ENCODE measurements around the gene HNRNPLL. TPM values are rescaled to one million over a fixed set of nuclear protein-coding genes. Genes with fewer than 3 reads are reported as not detected.

HNRNPLL gene
- 24.4 and 29.8 TPM in 2 replicates for polyA plus RNA-seq (2012; rRNA removed)
- 29.6 and 30.3 TPM in 2 replicates for polyA plus RNA-seq (2012; cell fraction: cytosol; rRNA removed)
- polyA plus RNA-seq (2012; cell fraction: nucleus; rRNA removed): 23.5 and 35.4 TPM in 2 replicates

DNA sequence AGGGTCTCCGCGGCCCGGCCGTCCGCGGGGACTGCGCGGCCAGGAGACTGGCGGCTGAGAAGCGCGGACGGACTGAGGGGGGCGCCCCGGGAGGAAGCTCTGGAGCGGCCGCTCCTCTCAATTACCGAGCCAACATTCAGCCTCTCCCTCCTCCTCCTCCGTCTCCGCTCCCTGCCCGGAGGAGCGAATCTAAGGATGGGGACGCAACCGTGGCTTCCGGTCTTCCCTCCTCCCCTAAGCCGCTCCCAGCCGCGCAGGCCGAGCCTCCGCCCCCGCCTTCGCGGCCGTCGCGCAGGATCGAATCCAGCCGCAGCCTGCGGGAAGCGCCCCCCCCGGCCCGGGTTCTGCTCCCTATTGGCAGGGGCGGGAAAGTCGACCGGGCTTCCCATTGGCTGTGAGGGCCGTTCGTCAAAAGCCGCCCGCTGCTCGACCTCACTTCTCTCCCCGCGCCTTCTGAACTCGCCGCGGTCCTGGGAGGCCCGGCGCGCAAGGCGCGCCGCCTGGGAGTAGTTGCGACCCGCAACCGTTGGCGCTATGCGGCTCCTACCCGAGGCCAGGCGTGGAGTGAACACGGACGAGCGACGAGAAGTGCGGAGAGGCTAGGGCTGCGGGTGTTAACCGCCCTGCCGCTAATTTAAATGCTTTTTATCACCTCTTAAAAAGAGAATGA is at the start of gene HNRNPLL:
Gene HNRNPLL (minus strand): TSS at position 197 of the 670 bp plus-strand sequence. CDS start 302 bp downstream, outside the sequence.
- peak; percentile 100 for DNase-seq
- Histone ChIP-seq H3K4me3 (ENCODE audit: low read depth in 2 of 2, low read length in 1 of 2) (peak within 1 kb of the TSS; percentile 90 to 94), H3K79me2 (ENCODE audit: insufficient read depth) (peaks cover 47% of the 10 kb centered on the region), H4K20me1 (ENCODE audit: insufficient read depth) (peaks cover 36% of the 10 kb centered on the region), H3K9ac (peak within 1 kb of the TSS; percentile 95), H3K27me3 (ENCODE audit: insufficient read depth) (no peaks in the 10 kb centered on the region), H3K36me3 (replicated peaks in 1 of 2; ENCODE audit: control insufficient read depth in 1 of 2, insufficient read depth in 2 of 2, low read length in 1 of 2) (no peaks in the 10 kb centered on the region), H3K4me2 (peak within 1 kb of the TSS; percentile 96), H2AFZ (ENCODE audit: low read depth) (peak within 1 kb of the TSS; percentile 100), H3K4me1 (ENCODE audit: control insufficient read depth in 1 of 2, insufficient read depth in 2 of 2, low read depth in 1 of 2, low read length in 1 of 2) (peaks cover 9 to 19% of the 10 kb centered on the region in 2 experiments), H3K9me3 (no peaks in the 10 kb centered on the region), H3K9me2 (no peaks in the 10 kb centered on the region), H3K27ac (ENCODE audit: low read depth in 2 of 2, low read length in 1 of 2) (peak within 1 kb of the TSS; percentile 92 to 96), H3F3A (replicated peaks; ENCODE audit: insufficient read depth) (peaks cover 16% of the 10 kb centered on the region)
- ChIA-PET CTCF (interaction anchor here (0.6 to 17.0 kb wide), 44 partner anchors 8 to 275 kb away, joined by 3 to 308 read pairs (median 4); partner anchors contain the start of genes ATL2 and SRSF7), POLR2A (interaction anchor here (0.6 to 8.2 kb wide), 6 partner anchors 10 to 678 kb away, joined by 3 to 65 read pairs (median 3); partner anchors contain the start of genes RMDN2 and SRSF7)
- under 1% methylated on average over 51 of the region's 75 CpGs for WGBS (ENCODE audit: low lambda C conversion rate)
- peak; percentile 64 for TF ChIP-seq RCOR1 (IDR thresholded peaks at IDR 0.05; ENCODE audit: low read length)
- TF ChIP-seq GATA2 (CRISPR knock-in tag; IDR thresholded peaks at IDR 0.05): no peak
- peak; percentile 6 to 31; a peak in 1 of 4 replicates for TF ChIP-seq EP300 (IDR thresholded peaks at IDR 0.05; ENCODE audit: borderline replicate concordance in 1 of 2, low read depth in 1 of 2, low read length in 1 of 2)
- peak; percentile 7; the same call in 1 of the 2 replicates for TF ChIP-seq RFX5 (IDR thresholded peaks at IDR 0.05; ENCODE audit: low read length)
- TF ChIP-seq MXI1 (IDR thresholded peaks at IDR 0.05; ENCODE audit: low read depth, low read length): peak; percentile 74
- TF ChIP-seq TAF1 (IDR thresholded peaks at IDR 0.05; ENCODE audit: borderline replicate concordance, low read depth, low read length): peak; percentile 96
- TF ChIP-seq GABPA (IDR thresholded peaks at IDR 0.05; ENCODE audit: low read depth): peak; percentile 74
- TF ChIP-seq NFIC (IDR thresholded peaks at IDR 0.05; ENCODE audit: borderline replicate concordance): peak; percentile 30; the same call in 1 of the 2 replicates
- TF ChIP-seq ELF1 (IDR thresholded peaks at IDR 0.05): peak; percentile 69; the same call in 1 of the 2 replicates
- TF ChIP-seq, protein P1, sequence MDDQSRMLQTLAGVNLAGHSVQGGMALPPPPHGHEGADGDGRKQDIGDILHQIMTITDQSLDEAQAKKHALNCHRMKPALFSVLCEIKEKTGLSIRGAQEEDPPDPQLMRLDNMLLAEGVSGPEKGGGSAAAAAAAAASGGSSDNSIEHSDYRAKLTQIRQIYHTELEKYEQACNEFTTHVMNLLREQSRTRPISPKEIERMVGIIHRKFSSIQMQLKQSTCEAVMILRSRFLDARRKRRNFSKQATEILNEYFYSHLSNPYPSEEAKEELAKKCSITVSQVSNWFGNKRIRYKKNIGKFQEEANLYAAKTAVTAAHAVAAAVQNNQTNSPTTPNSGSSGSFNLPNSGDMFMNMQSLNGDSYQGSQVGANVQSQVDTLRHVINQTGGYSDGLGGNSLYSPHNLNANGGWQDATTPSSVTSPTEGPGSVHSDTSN (IDR thresholded peaks at IDR 0.05): peak; percentile 99
- peak; percentile 99 for TF ChIP-seq POLR2AphosphoS5 (IDR thresholded peaks at IDR 0.05; ENCODE audit: low read depth, low read length)
- TF ChIP-seq JUND (IDR thresholded peaks at IDR 0.05): no peak
- peak; percentile 68 for TF ChIP-seq NRF1 (IDR thresholded peaks at IDR 0.05; ENCODE audit: low read depth, low read length)
- TF ChIP-seq, protein P2, sequence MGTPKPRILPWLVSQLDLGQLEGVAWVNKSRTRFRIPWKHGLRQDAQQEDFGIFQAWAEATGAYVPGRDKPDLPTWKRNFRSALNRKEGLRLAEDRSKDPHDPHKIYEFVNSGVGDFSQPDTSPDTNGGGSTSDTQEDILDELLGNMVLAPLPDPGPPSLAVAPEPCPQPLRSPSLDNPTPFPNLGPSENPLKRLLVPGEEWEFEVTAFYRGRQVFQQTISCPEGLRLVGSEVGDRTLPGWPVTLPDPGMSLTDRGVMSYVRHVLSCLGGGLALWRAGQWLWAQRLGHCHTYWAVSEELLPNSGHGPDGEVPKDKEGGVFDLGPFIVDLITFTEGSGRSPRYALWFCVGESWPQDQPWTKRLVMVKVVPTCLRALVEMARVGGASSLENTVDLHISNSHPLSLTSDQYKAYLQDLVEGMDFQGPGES (IDR thresholded peaks at IDR 0.05; ENCODE audit: low read depth, low read length): peak; percentile 80
- TF ChIP-seq, protein P3, sequence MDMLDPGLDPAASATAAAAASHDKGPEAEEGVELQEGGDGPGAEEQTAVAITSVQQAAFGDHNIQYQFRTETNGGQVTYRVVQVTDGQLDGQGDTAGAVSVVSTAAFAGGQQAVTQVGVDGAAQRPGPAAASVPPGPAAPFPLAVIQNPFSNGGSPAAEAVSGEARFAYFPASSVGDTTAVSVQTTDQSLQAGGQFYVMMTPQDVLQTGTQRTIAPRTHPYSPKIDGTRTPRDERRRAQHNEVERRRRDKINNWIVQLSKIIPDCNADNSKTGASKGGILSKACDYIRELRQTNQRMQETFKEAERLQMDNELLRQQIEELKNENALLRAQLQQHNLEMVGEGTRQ (IDR thresholded peaks at IDR 0.05; ENCODE audit: borderline replicate concordance, low read depth, low read length): no peak
- TF ChIP-seq TEAD4 (IDR thresholded peaks at IDR 0.05; ENCODE audit: borderline replicate concordance, insufficient read depth): peak; percentile 27; the same call in 1 of the 2 replicates
- peak; percentile 88 for TF ChIP-seq CHD2 (IDR thresholded peaks at IDR 0.05; ENCODE audit: low read length, partially characterized antibody)
- TF ChIP-seq EZH2phosphoT487 (IDR thresholded peaks at IDR 0.05; ENCODE audit: borderline replicate concordance, low read depth): no peak
- 0 out of 2 replicates have a peak, but pooled peaks have one; percentile 17 for TF ChIP-seq SIN3A (IDR thresholded peaks at IDR 0.05; ENCODE audit: borderline replicate concordance, low read depth, low read length)
- TF ChIP-seq, protein P4, sequence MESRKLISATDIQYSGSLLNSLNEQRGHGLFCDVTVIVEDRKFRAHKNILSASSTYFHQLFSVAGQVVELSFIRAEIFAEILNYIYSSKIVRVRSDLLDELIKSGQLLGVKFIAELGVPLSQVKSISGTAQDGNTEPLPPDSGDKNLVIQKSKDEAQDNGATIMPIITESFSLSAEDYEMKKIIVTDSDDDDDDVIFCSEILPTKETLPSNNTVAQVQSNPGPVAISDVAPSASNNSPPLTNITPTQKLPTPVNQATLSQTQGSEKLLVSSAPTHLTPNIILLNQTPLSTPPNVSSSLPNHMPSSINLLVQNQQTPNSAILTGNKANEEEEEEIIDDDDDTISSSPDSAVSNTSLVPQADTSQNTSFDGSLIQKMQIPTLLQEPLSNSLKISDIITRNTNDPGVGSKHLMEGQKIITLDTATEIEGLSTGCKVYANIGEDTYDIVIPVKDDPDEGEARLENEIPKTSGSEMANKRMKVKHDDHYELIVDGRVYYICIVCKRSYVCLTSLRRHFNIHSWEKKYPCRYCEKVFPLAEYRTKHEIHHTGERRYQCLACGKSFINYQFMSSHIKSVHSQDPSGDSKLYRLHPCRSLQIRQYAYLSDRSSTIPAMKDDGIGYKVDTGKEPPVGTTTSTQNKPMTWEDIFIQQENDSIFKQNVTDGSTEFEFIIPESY (IDR thresholded peaks at IDR 0.05; ENCODE audit: borderline replicate concordance, low read depth): 0 out of 2 replicates have a peak, but pooled peaks have one; percentile 39
- no peak for TF ChIP-seq MEF2A (IDR thresholded peaks at IDR 0.05; ENCODE audit: borderline replicate concordance, low read depth)
- no peak for TF ChIP-seq SMC3 (IDR thresholded peaks at IDR 0.05; ENCODE audit: low read depth, low read length)
- TF ChIP-seq, protein P5, sequence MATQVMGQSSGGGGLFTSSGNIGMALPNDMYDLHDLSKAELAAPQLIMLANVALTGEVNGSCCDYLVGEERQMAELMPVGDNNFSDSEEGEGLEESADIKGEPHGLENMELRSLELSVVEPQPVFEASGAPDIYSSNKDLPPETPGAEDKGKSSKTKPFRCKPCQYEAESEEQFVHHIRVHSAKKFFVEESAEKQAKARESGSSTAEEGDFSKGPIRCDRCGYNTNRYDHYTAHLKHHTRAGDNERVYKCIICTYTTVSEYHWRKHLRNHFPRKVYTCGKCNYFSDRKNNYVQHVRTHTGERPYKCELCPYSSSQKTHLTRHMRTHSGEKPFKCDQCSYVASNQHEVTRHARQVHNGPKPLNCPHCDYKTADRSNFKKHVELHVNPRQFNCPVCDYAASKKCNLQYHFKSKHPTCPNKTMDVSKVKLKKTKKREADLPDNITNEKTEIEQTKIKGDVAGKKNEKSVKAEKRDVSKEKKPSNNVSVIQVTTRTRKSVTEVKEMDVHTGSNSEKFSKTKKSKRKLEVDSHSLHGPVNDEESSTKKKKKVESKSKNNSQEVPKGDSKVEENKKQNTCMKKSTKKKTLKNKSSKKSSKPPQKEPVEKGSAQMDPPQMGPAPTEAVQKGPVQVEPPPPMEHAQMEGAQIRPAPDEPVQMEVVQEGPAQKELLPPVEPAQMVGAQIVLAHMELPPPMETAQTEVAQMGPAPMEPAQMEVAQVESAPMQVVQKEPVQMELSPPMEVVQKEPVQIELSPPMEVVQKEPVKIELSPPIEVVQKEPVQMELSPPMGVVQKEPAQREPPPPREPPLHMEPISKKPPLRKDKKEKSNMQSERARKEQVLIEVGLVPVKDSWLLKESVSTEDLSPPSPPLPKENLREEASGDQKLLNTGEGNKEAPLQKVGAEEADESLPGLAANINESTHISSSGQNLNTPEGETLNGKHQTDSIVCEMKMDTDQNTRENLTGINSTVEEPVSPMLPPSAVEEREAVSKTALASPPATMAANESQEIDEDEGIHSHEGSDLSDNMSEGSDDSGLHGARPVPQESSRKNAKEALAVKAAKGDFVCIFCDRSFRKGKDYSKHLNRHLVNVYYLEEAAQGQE (IDR thresholded peaks at IDR 0.05; ENCODE audit: low read depth, low read length): peak; percentile 53

Data from SK-N-SH (cell line).